LHCN-M2 (cell line): Measurements from ENCODE around the gene SLC13A5. TPM values are rescaled to one million over a fixed set of nuclear protein-coding genes. Genes with fewer than 3 reads are reported as not detected.
"Not testable (repeated sequence)": the region's sequence is repeated elsewhere in the genome, so short reads cannot be mapped to it uniquely, and the experiment has no call there.

Experiments used
- DNase-seq: peaks from one replicate; pipeline ENCODE4 v3.0.0-alpha.2; 2012; ENCODE audit warnings: low read depth
- polyA plus RNA-seq: library from polyadenylated mRNA; unstranded; fragments of >200 nt; gene quantifications from one replicate; pipeline ENCODE4 v1.2.1, GENCODE V29; 2012; ENCODE audit warnings: missing spikeins
- total RNA-seq: library from RNA; depleted of rRNA; stranded (reverse); fragments of >200 nt; gene quantifications from 2 replicates; pipeline ENCODE4 v1.2.3, GENCODE V29; 2014; rRNA removed

Gene SLC13A5
- not detected in 2 replicates for total RNA-seq
- polyA plus RNA-seq: 0.02 TPM

- no peak for DNase-seq
Measured at GRCh38 chr17:6713130-6713917, at the start of gene SLC13A5. SLC13A5 (minus strand) TSS chr17:6713369; CDS start chr17:6713333, 36 bp downstream.

- no peak for DNase-seq
Measured at GRCh38 chr17:6761779-6762178, 48.6 kb upstream of the SLC13A5 start.

GRCh38 chr17:6757747-6758146 is 44.6 kb upstream of the SLC13A5 start:
- no peak for DNase-seq

GRCh38 chr17:6756425-6757031 is 43.4 kb upstream of the SLC13A5 start:
- no peak for DNase-seq

GRCh38 chr17:6755731-6756184 is 42.6 kb upstream of the SLC13A5 start, which contains the start of gene XAF1:
XAF1 (plus strand) TSS chr17:6756046; CDS start chr17:6756079, 33 bp downstream.
- DNase-seq: peak; percentile 41

GRCh38 chr17:6755281-6755680 is 42.1 kb upstream of the SLC13A5 start:
- DNase-seq: peak; percentile 21

GRCh38 chr17:6753546-6753945 is 40.4 kb upstream of the SLC13A5 start:
- peak; percentile 6 for DNase-seq

- DNase-seq: peak; percentile 87
Measured at GRCh38 chr17:6753006-6753445, 39.9 kb upstream of the SLC13A5 start.

- peak; percentile 99 for DNase-seq
Measured at GRCh38 chr17:6752068-6752909, 39.1 kb upstream of the SLC13A5 start.

- peak; percentile 12 for DNase-seq
Measured at GRCh38 chr17:6749519-6749918, 36.4 kb upstream of the SLC13A5 start.

- no peak for DNase-seq
Measured at GRCh38 chr17:6748617-6749016, 35.4 kb upstream of the SLC13A5 start.

GRCh38 chr17:6746665-6747064 is 33.5 kb upstream of the SLC13A5 start:
- not testable (repeated sequence) for DNase-seq

GRCh38 chr17:6729531-6729930 is 16.4 kb upstream of the SLC13A5 start:
- no peak for DNase-seq

- no peak for DNase-seq
Measured at GRCh38 chr17:6724009-6724408, 10.8 kb upstream of the SLC13A5 start.

GRCh38 chr17:6721744-6722143 is 8.6 kb upstream of the SLC13A5 start:
- DNase-seq: no peak

- DNase-seq: no peak
Measured at GRCh38 chr17:6716736-6717135, 3.6 kb upstream of the SLC13A5 start.

GRCh38 chr17:6714315-6714874 is 1.2 kb upstream of the SLC13A5 start:
- DNase-seq: no peak

GRCh38 chr17:6713918-6714271 is 726 bp upstream of the SLC13A5 start:
- DNase-seq: no peak

GRCh38 chr17:6712854-6713129 is 377 bp downstream of the SLC13A5 start:
- DNase-seq: no peak

GRCh38 chr17:6712058-6712853 is 913 bp downstream of the SLC13A5 start:
- no peak for DNase-seq

GRCh38 chr17:6711681-6712057 is 1.5 kb downstream of the SLC13A5 start:
- no peak for DNase-seq
